HCT116 (cell line): ENCODE measurements around the gene ZNF784. TPM values are rescaled to one million over a fixed set of nuclear protein-coding genes. Genes with fewer than 3 reads are reported as not detected.

Experiments used
- ATAC-seq: fragments of 200-7000 bp; cut with Tn5 transposase; 2 replicates; pipeline ENCODE4 v1.9.1; 2020; ENCODE audit warnings: mild to moderate bottlenecking, moderate library complexity
- BruUV-seq: library from RNA; stranded (reverse); fragments of 400-500 nt; replicated peaks from 2 replicates; lab custom pipeline; 2021; lab: Mats Ljungman, UMichigan
- CTCF ChIA-PET: fragments of 300-600 bp; sonication (Branson Sonifier 250); formaldehyde crosslinking; loops from one replicate; lab custom pipeline; 2021; ENCODE audit warnings: antibody characterized with exemption; lab: Charles Lee
- POLR2A ChIA-PET: fragments of 300-600, 350-600 bp; sonication (Branson Sonifier 250); formaldehyde crosslinking; loops from one replicate; lab custom pipeline; 2021; ENCODE audit warnings: antibody characterized with exemption; lab: Charles Lee
- RAD21 ChIA-PET, 2 experiments: fragments of 300-600 bp; sonication (Branson Sonifier 250); formaldehyde crosslinking; loops; one replicate each; lab custom pipeline; 2023; ENCODE audit warnings: low total read pairs in 2 of 2; ENCODE audit not compliant: uncharacterized antibody in 2 of 2, unreplicated experiment in 2 of 2, low non-redundant PET in 1 of 2; lab: Charles Lee
- DNase-seq: peaks from one replicate; pipeline ENCODE4 v3.0.0-alpha.2; 2010; ENCODE audit warnings: low read depth, low spot score
- H2AFZ ChIP-seq: fragments of 200-600 bp; shearing (Covaris generic), sonication (generic); 2 replicates; pipeline ENCODE4 v1.6.1; 2017; ENCODE audit warnings: low read depth, mixed run types, mixed read lengths, antibody characterized with exemption, low read length; ENCODE audit not compliant: poor library complexity, severe bottlenecking
- H3K27ac ChIP-seq: 2 replicates; pipeline ENCODE4 v1.5.1; 2012; ENCODE audit warnings: low read depth, low read length
- H3K27me3 ChIP-seq: fragments of 200-600 bp; sonication (generic); 2 replicates; pipeline ENCODE4 v1.6.1; 2016; ENCODE audit warnings: mixed run types, low read length, mixed read lengths; ENCODE audit not compliant: insufficient read depth
- H3K36me3 ChIP-seq, 2 experiments: fragments of 200-500 bp in 1 of 2; fragments of 200-600 bp in 1 of 2; sonication (Bioruptor generic) in 1 of 2; sonication (generic) in 1 of 2; 2 replicates each; pipeline versions ENCODE4 v1.5.1 to v1.6.1; 2014 to 2016; ENCODE audit warnings: low read length in 2 of 2, inconsistent platforms in 1 of 2, mixed read lengths in 1 of 2, mixed run types in 1 of 2; ENCODE audit not compliant: insufficient read depth in 2 of 2, control insufficient read depth in 1 of 2
- H3K4me1 ChIP-seq, 2 experiments: fragments of 200-600 bp in 1 of 2; sonication (generic) in 1 of 2; 2 replicates each; pipeline versions ENCODE4 v1.5.1 to v1.6.1; 2012 to 2017; ENCODE audit warnings: low read length in 2 of 2, inconsistent platforms in 1 of 2, mild to moderate bottlenecking in 1 of 2, mixed read lengths in 1 of 2, mixed run types in 1 of 2, moderate library complexity in 1 of 2; ENCODE audit not compliant: insufficient read depth in 2 of 2, control insufficient read depth in 1 of 2
- H3K4me2 ChIP-seq: fragments of 200-600 bp; sonication (generic); 2 replicates; pipeline ENCODE4 v1.6.1; 2017; ENCODE audit warnings: mixed run types, low read length, mixed read lengths
- H3K4me3 ChIP-seq, 2 experiments: fragments of 200-600 bp in 1 of 2; sonication (generic) in 1 of 2; replicated peaks in 1 of 2; 2 replicates each; pipeline ENCODE4 v1.5.1; 2011 to 2016; ENCODE audit warnings: low read length in 2 of 2, control low read depth in 1 of 2, low read depth in 1 of 2, mild to moderate bottlenecking in 1 of 2, mixed read lengths in 1 of 2, mixed run types in 1 of 2
- H3K79me2 ChIP-seq: fragments of 200-600 bp; sonication (generic); 2 replicates; pipeline ENCODE4 v1.6.1; 2017; ENCODE audit warnings: mild to moderate bottlenecking, mixed run types, low read length, moderate library complexity, mixed read lengths; ENCODE audit not compliant: insufficient read depth
- H3K9ac ChIP-seq: fragments of 200-600 bp; sonication (generic); 2 replicates; pipeline ENCODE4 v1.6.1; 2016; ENCODE audit warnings: low read length, mixed read lengths
- H3K9me2 ChIP-seq: fragments of 200-600 bp; sonication (generic), shearing (Covaris generic); 2 replicates; pipeline ENCODE4 v1.6.1; 2017; ENCODE audit warnings: mixed run types, mild to moderate bottlenecking, moderate library complexity; ENCODE audit not compliant: insufficient read depth
- H3K9me3 ChIP-seq, 2 experiments: fragments of 200-500 bp in 1 of 2; fragments of 200-600 bp in 1 of 2; sonication (Bioruptor generic) in 1 of 2; sonication (generic) in 1 of 2; 2 replicates each; pipeline ENCODE4 v1.6.1; 2014 to 2017; ENCODE audit warnings: low read length in 2 of 2, mixed read lengths in 2 of 2, inconsistent platforms in 1 of 2, low read depth in 1 of 2, mild to moderate bottlenecking in 1 of 2, mixed run types in 1 of 2, moderate library complexity in 1 of 2; ENCODE audit not compliant: control insufficient read depth in 1 of 2, insufficient read depth in 1 of 2
- H4K20me1 ChIP-seq: fragments of 200-600 bp; sonication (generic), shearing (Covaris generic); 2 replicates; pipeline ENCODE4 v1.6.1; 2017; ENCODE audit warnings: mixed run types, mild to moderate bottlenecking, moderate library complexity; ENCODE audit not compliant: insufficient read depth
- EZH2 ChIP-seq: fragments of 200-600 bp; sonication (generic); IDR thresholded peaks from 2 replicates; pipeline ENCODE4 v1.6.1; 2017; ENCODE audit warnings: antibody characterized with exemption, mixed run types
- SIN3A ChIP-seq: IDR thresholded peaks from 2 replicates; pipeline ENCODE4 v1.6.1; 2012; ENCODE audit warnings: low read depth
- SRF ChIP-seq: IDR thresholded peaks from 2 replicates; pipeline ENCODE4 v1.6.1; 2012; ENCODE audit warnings: low read depth
- intact Hi-C: fragments of 100-400 bp; cut with micrococcal nuclease; formaldehyde crosslinking; loops from 2 replicates; pipeline ENCODE4 v1.10.0; 2022
- total RNA-seq: library from RNA; stranded (reverse); gene quantifications from one replicate; pipeline ENCODE4 v1.2.1, GENCODE V29; 2021; ENCODE audit not compliant: unreplicated experiment
- TF ChIP-seq, protein P1 (sequence below): IDR thresholded peaks from 2 replicates; pipeline ENCODE4 v1.6.1; 2012
- TF ChIP-seq, protein P2 (sequence below): IDR thresholded peaks from 2 replicates; pipeline ENCODE4 v1.6.1; 2012

Gene ZNF784
- total RNA-seq, 1 experiment from 2014 or later = 5.3 TPM

DNA sequence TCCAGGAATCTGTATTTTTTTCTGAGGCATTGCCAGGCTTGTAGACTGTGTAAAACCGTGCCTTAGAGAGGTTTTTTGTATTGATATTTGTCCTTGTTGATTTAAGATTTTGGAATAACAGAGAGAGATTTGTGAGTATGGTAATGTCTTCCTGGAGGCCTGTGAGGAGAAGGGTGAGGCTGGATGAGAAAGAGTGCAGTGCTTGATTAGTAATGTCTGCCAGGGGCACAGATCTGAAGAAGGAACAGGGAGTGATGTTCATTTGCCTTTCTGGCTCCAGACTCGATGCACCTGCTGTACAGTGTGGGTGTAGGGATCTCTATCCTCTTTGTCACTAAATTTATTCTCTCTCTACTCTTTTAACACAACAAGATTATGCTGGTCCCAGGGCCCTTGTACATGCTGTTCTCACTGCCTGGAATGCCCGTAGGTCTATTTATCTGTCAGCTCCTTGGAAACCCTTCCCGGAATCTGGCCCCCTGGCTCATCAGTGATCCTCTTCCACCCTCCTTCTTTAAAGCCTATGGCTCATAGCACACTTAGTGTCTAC, 29.3 kb downstream of the ZNF784 start (continued):
- TF ChIP-seq, protein P1, sequence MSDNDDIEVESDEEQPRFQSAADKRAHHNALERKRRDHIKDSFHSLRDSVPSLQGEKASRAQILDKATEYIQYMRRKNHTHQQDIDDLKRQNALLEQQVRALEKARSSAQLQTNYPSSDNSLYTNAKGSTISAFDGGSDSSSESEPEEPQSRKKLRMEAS = no peak
- TF ChIP-seq EZH2 = no peak

DNA sequence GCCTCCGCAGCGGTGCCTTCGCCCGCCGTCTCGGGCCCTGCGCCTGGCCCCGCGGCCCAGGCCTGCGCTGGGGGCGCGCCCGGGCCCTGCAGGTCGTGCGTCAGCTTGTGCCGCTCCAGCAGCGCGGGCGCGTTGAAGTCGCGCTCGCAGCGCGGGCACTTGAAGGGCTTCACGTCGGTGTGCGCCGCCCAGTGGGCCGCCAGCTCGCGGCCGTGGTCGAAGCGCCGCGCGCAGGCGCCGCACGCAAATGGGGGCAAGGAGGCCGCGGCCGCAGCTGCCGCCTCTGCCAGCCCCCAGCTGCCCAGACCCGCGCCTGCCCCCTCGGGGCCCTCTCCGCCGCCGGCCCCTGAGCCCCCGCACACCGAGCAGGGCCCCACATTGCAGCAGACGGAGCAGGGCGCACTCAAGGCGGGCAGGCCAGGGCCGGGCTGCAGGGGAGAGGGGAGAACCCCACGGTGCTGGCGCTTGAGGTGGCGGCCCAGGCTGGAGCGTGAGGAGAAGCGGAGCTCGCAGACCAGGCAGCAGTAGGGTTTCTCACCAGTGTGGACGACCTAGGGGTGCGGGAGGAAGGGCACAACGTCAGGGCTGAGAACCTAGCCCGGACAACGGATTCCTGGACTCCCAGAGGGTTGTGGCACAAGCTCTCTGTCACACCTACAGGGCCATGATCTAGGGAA, 31.1 kb downstream of the ZNF784 start:
- ATAC-seq = no peak
- H3K27me3 ChIP-seq = no peaks in the 10 kb centered on the region
- no peak for DNase-seq
- no peak overlapping the region for H3K4me3 ChIP-seq
- H3K4me1 ChIP-seq = peaks cover 3 to 12% of the 10 kb centered on the region in 2 experiments; a peak in 3 of 4 replicates
- intact Hi-C loops = no loop called here
- no TSS peak for BruUV-seq
- no peak overlapping the region for H2AFZ ChIP-seq
- no peaks in the 10 kb centered on the region; the same call in 1 of the 2 replicates for H3K79me2 ChIP-seq
- TF ChIP-seq, protein P2, sequence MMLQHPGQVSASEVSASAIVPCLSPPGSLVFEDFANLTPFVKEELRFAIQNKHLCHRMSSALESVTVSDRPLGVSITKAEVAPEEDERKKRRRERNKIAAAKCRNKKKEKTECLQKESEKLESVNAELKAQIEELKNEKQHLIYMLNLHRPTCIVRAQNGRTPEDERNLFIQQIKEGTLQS = no peak
- TF ChIP-seq SIN3A = no peak
- TF ChIP-seq, protein P1 = no peak
- TF ChIP-seq SRF = no peak
- H3K36me3 ChIP-seq = peaks cover 3 to 15% of the 10 kb centered on the region in 2 experiments
- no peaks in the 10 kb centered on the region for H3K9me2 ChIP-seq
- RAD21 ChIA-PET = no interaction called here
- no peak overlapping the region for H3K27ac ChIP-seq
- no peaks in the 10 kb centered on the region for H4K20me1 ChIP-seq
- CTCF ChIA-PET = no interaction called here
- no peaks in the 10 kb centered on the region for H3K9me3 ChIP-seq
- POLR2A ChIA-PET = no interaction called here
- H3K4me2 ChIP-seq = no peak overlapping the region
- H3K9ac ChIP-seq = no peak overlapping the region
